GM10248 (cell line): Measurements from ENCODE around the gene FYN.

Experiments used
- CTCF ChIA-PET: fragments of 300-600 bp; sonication (Branson Sonifier 250); formaldehyde crosslinking; extraction: SDS; loops from one replicate; lab custom pipeline; 2021; ENCODE audit warnings: antibody characterized with exemption; lab: Yijun Ruan, JAX
- POLR2A ChIA-PET: fragments of 350-650 bp; sonication (Branson Sonifier 250); formaldehyde crosslinking; extraction: SDS; loops from one replicate; lab custom pipeline; 2020; ENCODE audit warnings: antibody characterized with exemption; lab: Yijun Ruan, JAX
- DNase-seq: peaks from one replicate; pipeline ENCODE4 v3.0.0; 2012; ENCODE audit errors: extremely low spot score
- CTCF ChIP-seq: IDR thresholded peaks from 2 replicates; pipeline ENCODE4 v1.5.1; 2012; ENCODE audit warnings: mild to moderate bottlenecking, low read depth; ENCODE audit errors: extremely low read depth, missing control alignments, control extremely low read depth

The FYN gene

GRCh38 chr6:111632468-111633247 lies 240.6 kb downstream of the FYN start:
- no peak for DNase-seq
- ChIA-PET CTCF (interaction anchor here (1.3 kb wide), 1 partner anchor 12 kb away, joined by 5 read pairs; no protein-coding TSS in a partner anchor), POLR2A (no interaction called here)
- no peak for TF ChIP-seq CTCF

GRCh38 chr6:111631903-111632460 lies 241.3 kb downstream of the FYN start:
- CTCF ChIA-PET, result interaction anchor here (2.4 kb wide), 1 partner anchor 11 kb away, joined by 9 read pairs; no protein-coding TSS in a partner anchor
- TF ChIP-seq CTCF, result no peak
- POLR2A ChIA-PET, result no interaction called here
- DNase-seq, result no peak

GRCh38 chr6:111631018-111631417 lies 242.2 kb downstream of the FYN start:
- no peak for DNase-seq
- CTCF ChIA-PET, result interaction anchor here (0.7 to 4.4 kb wide), 5 partner anchors 10 to 103 kb away, joined by 3 to 17 read pairs (median 3); no protein-coding TSS in a partner anchor
- no peak for TF ChIP-seq CTCF
- POLR2A ChIA-PET, result no interaction called here

GRCh38 chr6:111628142-111628850 lies 245.0 kb downstream of the FYN start:
- POLR2A ChIA-PET, result no interaction called here
- CTCF ChIA-PET, result interaction anchor here (1.0 to 4.4 kb wide), 4 partner anchors 8 to 22 kb away, joined by 3 to 17 read pairs (median 6); partner anchors contain the start of gene TRAF3IP2
- no peak for TF ChIP-seq CTCF
- DNase-seq, result no peak

- no peak for TF ChIP-seq CTCF
- DNase-seq, result no peak
- ChIA-PET POLR2A (no interaction called here), CTCF (interaction anchor here (1.2 to 3.1 kb wide), 3 partner anchors 19 to 417 kb away, joined by 4 to 10 read pairs (median 4); partner anchors contain the start of gene TRAF3IP2)
Observed at GRCh38 chr6:111626441-111626840, 246.8 kb downstream of the FYN start.
